H1 (cell line): ENCODE results near the gene P2RX6. TPM values are rescaled to one million over a fixed set of nuclear protein-coding genes. Genes with fewer than 3 reads are reported as not detected.

ENCODE experiments used
- ATF2 ChIP-seq: IDR thresholded peaks from 2 replicates; pipeline ENCODE4 v1.6.1; 2012; ENCODE audit warnings: low read length, inconsistent platforms
- CHD7 ChIP-seq: fragments of 300-600 bp; sonication (generic); IDR thresholded peaks from 2 replicates; pipeline ENCODE4 v1.7.1; 2012; ENCODE audit warnings: low read length, moderate library complexity, mild to moderate bottlenecking, inconsistent platforms; ENCODE audit not compliant: insufficient replicate concordance
- polyA plus RNA-seq, 7 experiments: library from polyadenylated mRNA; depleted of rRNA in 3 of 7; stranded (reverse) in 5 of 7; unstranded in 2 of 7; fragments of >200 nt in 5 of 7; fragments of 200-250 nt in 2 of 7; gene quantifications; 1 replicate in 5 of 7; 2 replicates in 1 of 7; 4 replicates in 1 of 7; pipeline versions ENCODE4 v1.2.1 to v1.2.3, GENCODE V29; 2011 to 2013; ENCODE audit warnings: missing spikeins in 2 of 7, mixed read lengths in 2 of 7
- total RNA-seq: library from RNA; stranded (reverse); fragmentation: NEBNext Ultra II Directional; extraction: Animal tissue kit (Norgen Biotek cat#: 25700); gene quantifications from 2 replicates; pipeline ENCODE4 v1.2.1, GENCODE V29; 2021

P2RX6 gene
- total and polyA plus RNA-seq, 2 of the 8 experiments (the other 6 are each of a cell fraction or from before 2014, with no cell fraction given) = 0.09 TPM; not detected in 1

- TF ChIP-seq CHD7 (no peak), ATF2 (no peak)
Measured at GRCh38 chr22:21001601-21002325, 13.2 kb upstream of the P2RX6 start, which contains the start of gene THAP7 (continued).
